UCSD-AML1 (cell line): ENCODE data around the gene MMP14.
"Not testable (repeated sequence)": the region's sequence is repeated elsewhere in the genome, so short reads cannot be mapped to it uniquely, and the experiment has no call there.

Experiments
- DNase-seq: peaks from one replicate; lab custom pipeline; 2025; ENCODE audit not compliant: unreplicated experiment; lab: John Stamatoyannopoulos, UW

The MMP14 gene

DNA sequence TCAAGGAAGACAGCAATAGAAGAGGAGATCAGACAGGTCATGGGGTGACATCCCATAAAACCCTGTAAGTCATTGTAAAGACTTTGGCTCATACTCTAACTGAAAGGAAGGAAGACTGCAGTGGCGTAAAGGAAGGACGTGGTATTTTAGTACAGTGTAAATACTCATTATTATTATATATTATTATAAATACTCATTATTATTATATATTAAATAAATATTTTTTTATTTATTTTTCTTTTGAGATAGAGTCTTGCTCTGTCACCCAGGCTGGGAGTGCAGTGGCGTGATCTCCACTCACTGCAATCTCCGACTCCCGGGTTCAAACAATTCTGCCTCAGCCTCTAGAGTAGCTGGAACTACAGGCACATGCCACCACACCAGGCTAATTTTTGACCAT, 20.0 kb downstream of the MMP14 start:
- no peak for DNase-seq

DNA sequence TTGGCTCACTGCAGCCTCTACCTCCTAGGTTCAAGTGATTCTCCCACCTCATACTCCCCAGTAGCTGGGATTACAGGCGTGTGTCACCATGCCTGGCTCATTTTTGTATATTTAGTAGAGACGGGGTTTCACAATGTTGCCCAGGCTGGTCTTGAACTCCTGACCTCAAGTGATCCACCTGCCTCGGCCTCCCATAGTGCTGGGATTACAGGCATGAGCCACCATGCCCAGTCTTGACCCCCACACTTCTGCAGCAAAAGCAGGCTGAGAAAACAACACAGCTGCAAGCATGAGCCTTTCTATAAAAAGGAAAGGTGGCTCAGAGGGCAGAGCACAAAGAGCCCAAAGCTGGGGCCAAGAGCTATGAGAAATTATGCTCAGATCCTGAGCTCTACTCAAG, 24.0 kb downstream of the MMP14 start:
- DNase-seq: not testable (repeated sequence)

DNA sequence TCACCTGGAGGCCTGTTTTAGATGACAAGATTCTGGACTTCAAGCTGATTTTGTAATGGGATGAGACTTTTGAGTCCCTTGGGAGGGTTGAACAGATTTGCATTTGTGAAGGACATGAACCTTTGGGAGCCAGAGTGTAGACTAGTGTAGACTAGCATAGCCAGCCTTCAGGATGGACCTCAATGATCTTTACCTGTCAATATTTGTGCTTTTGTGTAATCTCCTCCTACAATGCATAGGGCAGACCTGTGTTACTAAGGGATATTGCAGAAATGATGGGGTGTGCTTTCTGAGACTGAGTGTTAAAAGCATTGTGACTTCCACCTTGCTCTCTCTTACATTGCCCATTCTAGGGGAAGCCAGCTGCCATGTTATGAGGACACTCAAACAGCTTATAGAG, 25.3 kb downstream of the MMP14 start:
- no peak for DNase-seq

DNA sequence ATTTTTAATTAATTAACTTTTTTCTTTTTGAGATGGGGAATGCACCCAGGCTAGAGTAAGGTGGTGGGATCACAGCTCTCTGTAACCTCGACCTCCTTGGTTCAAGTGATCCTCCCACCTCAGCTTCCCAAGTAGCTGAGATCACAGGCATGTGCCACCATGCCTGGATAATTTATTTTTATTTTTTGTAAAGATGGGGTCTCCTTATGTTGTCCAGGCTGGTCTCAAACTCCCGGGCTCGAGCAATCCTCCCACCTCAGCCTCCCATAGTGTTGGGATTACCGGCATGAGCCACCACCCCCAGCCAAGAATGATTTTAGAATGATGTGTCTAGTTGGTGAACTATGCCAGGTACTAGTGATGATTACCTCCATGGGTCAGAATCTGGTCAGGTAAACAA, 28.6 kb downstream of the MMP14 start:
- no peak for DNase-seq

DNA sequence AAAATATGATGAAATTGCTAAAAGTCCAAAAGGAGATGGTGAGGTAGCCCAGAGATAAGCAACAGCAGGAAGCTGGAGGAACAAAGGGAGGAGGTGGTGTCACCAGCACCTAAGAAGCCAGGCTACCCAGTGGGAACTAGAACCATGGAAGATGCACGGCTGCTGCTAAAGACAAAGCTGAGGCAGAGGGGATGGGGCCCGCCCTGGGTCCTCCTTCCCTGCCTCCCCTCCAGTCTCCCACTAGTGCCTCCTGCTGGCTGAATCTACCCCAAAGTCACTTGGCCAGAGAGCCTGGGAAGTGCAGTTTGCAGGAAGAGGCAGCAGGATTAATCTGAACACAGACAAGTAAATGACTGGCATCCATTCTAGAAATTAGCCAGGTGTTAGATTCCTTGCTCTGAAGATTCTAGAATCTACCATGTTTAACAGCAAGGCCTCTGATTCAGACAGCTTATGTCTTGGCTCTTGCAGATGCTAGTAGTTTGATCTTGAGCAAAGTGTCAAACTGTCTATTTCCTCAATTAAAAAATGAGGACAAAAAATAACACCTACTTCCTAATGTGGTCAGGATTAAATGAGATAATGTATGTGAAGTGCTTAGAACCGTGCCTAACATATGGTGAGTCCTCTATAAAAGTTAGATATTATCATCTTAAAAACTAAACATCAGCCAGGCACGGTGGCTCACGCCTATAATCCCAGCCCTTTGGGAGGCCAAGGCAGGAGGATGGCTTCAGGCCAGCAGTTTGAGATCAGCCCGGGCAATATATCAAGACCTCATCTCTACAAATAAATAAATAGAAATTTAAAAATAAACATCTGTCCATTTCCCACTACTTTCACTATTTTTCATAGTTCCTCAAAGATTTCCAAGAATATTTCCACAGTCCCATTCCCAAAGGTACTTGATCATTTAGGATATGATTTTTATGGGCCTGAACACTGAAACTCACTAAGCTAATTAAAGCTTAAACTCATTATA, 29.3 kb downstream of the MMP14 start:
- DNase-seq: no peak

DNA sequence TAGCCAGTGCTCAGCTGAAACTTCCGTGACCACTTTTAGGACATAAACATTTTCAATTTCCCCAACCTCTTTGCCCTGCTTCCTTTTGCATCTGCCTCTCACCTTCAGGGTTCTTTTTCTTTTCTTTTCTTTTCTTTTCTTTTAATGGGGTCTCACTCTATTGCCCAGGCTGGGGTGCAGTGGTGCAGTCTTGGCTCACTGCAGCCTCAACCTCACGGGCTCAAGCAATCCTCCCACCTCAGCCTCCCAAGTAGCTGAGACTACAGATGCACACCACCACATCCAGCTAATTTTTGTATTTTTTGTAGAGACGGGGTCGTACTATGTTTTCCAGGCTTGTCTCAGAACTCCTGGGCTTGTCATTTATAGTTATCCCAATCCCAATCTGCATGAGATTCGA, 30.5 kb downstream of the MMP14 start:
- no peak for DNase-seq

DNA sequence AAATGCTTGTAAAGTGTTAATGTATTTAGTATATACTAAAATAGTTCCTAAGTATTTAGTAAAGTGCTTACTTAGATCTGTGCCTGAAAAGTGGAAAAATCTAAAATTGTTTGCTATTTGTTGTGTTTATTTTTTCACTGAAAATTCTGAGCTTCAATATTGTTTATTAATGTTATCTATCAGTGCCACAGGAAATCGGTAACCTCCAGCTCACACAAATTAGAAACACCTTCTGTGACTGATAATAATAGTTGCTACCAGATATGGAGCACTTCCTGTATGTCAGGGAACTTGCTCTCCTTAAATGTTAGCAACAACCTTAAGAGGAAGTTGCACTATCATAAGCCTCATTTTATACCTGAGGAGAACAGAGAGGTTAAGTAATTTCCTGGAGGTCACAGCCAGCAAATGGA, 34.4 kb downstream of the MMP14 start:
- DNase-seq: no peak

DNA sequence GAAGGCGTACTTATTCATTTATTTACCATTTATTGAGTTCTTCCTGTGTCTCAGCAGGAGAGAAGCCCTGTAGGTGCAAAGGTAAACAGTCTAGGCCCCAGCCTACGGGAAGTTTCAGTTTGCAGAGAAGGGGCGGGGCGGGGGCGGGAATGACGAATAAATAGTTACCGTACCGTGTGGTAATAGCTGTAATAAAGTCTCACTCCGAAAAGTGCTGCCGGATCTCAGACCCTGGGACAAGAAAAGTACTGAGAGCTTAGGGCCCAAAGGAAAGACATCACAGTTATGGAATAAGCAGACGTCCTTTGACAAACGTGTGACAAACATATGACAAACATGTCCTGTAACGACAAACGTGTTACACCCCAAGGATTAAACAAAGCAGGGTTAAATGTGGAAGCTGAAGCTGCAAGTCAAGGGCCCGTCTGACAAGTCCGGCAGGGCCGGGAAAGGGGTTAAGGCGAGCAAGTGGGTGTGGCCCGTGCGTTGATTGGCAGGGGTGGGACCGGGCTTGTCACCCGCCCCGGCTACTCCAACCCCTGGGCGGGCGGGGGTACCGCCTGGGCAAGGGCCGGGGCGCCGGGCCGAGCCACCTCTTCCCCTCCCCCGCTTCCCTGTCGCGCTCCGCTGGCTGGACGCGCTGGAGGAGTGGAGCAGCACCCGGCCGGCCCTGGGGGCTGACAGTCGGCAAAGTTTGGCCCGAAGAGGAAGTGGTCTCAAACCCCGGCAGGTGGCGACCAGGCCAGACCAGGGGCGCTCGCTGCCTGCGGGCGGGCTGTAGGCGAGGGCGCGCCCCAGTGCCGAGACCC, 35.0 kb downstream of the MMP14 start, which contains the start of gene LRP10:
LRP10 (plus strand) TSS at position 517 of the 809 bp plus-strand sequence. CDS start 564 bp downstream, outside the sequence.
- DNase-seq: peak; percentile 95

DNA sequence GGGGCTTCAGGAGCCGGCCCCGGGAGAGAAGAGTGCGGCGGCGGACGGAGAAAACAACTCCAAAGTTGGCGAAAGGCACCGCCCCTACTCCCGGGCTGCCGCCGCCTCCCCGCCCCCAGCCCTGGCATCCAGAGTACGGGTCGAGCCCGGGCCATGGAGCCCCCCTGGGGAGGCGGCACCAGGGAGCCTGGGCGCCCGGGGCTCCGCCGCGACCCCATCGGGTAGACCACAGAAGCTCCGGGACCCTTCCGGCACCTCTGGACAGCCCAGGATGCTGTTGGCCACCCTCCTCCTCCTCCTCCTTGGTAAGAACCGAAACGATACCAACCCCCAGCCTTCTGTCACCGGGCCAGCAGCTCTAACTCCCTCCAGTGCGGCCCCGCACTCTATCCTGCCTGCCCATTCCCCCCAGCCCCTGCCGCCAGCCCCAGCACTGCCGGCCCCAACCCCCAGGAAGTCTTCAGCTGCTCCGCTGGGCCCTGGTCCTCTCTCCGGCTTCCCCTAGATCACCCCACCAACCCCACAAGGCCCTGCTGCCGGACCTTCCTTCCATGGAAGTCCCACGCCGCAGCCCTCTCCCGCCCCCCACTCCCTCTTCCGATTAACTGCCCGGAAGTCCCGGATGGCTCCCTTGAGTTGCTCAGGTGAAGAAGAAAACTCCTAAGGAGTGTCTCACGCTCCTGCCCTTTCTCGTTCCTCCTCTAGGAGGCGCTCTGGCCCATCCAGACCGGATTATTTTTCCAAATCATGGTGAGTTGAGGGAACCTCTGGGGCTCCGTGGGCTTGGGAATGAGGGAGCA, 35.8 kb downstream of the MMP14 start:
- peak; percentile 79 for DNase-seq

DNA sequence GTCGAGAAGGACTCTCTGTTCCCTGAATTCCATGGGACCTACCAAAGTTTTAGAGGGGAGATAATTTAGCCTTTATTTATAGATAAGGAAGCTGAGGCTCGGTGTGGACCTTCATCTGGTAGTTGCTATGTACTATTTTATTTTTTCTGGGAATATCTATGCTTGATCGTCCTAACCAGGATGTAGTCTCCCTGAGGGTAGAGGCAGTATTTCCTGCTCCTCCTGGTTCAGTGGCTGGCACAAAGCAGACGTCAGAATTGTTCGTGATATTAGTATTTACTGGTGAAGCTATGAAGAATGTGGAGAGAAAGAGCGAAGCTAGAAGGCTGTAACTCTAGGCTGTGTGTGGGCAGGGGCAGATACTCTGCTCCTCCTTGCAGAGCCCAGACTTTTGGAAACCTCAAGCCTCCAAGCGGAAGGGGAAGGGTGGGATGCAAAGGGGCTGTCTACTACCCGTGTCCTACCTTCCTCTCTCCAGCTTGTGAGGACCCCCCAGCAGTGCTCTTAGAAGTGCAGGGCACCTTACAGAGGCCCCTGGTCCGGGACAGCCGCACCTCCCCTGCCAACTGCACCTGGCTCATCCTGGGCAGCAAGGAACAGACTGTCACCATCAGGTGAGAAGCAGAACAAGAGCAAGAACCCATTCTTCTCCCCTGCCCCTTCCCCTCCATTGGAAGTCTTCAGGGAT, 36.6 kb downstream of the MMP14 start:
- DNase-seq: no peak

DNA sequence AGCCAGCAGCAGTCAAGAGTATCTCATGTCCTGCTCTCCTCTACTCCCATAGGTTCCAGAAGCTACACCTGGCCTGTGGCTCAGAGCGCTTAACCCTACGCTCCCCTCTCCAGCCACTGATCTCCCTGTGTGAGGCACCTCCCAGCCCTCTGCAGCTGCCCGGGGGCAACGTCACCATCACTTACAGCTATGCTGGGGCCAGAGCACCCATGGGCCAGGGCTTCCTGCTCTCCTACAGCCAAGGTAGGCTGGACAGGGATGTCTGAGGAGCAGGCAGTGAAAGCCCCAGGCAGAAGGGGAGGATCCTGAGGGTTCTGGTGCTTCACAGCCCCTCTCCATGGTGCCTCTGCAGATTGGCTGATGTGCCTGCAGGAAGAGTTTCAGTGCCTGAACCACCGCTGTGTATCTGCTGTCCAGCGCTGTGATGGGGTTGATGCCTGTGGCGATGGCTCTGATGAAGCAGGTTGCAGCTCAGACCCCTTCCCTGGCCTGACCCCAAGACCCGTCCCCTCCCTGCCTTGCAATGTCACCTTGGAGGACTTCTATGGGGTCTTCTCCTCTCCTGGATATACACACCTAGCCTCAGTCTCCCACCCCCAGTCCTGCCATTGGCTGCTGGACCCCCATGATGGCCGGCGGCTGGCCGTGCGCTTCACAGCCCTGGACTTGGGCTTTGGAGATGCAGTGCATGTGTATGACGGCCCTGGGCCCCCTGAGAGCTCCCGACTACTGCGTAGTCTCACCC, 38.8 kb downstream of the MMP14 start:
- no peak for DNase-seq

DNA sequence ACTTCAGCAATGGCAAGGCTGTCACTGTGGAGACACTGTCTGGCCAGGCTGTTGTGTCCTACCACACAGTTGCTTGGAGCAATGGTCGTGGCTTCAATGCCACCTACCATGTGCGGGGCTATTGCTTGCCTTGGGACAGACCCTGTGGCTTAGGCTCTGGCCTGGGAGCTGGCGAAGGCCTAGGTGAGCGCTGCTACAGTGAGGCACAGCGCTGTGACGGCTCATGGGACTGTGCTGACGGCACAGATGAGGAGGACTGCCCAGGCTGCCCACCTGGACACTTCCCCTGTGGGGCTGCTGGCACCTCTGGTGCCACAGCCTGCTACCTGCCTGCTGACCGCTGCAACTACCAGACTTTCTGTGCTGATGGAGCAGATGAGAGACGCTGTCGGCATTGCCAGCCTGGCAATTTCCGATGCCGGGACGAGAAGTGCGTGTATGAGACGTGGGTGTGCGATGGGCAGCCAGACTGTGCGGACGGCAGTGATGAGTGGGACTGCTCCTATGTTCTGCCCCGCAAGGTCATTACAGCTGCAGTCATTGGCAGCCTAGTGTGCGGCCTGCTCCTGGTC, 39.4 kb downstream of the MMP14 start:
- no peak for DNase-seq

DNA sequence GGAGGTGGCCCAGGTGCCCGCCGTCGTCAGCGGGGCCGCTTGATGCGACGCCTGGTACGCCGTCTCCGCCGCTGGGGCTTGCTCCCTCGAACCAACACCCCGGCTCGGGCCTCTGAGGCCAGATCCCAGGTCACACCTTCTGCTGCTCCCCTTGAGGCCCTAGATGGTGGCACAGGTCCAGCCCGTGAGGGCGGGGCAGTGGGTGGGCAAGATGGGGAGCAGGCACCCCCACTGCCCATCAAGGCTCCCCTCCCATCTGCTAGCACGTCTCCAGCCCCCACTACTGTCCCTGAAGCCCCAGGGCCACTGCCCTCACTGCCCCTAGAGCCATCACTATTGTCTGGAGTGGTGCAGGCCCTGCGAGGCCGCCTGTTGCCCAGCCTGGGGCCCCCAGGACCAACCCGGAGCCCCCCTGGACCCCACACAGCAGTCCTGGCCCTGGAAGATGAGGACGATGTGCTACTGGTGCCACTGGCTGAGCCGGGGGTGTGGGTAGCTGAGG, 40.7 kb downstream of the MMP14 start:
- no peak for DNase-seq

DNA sequence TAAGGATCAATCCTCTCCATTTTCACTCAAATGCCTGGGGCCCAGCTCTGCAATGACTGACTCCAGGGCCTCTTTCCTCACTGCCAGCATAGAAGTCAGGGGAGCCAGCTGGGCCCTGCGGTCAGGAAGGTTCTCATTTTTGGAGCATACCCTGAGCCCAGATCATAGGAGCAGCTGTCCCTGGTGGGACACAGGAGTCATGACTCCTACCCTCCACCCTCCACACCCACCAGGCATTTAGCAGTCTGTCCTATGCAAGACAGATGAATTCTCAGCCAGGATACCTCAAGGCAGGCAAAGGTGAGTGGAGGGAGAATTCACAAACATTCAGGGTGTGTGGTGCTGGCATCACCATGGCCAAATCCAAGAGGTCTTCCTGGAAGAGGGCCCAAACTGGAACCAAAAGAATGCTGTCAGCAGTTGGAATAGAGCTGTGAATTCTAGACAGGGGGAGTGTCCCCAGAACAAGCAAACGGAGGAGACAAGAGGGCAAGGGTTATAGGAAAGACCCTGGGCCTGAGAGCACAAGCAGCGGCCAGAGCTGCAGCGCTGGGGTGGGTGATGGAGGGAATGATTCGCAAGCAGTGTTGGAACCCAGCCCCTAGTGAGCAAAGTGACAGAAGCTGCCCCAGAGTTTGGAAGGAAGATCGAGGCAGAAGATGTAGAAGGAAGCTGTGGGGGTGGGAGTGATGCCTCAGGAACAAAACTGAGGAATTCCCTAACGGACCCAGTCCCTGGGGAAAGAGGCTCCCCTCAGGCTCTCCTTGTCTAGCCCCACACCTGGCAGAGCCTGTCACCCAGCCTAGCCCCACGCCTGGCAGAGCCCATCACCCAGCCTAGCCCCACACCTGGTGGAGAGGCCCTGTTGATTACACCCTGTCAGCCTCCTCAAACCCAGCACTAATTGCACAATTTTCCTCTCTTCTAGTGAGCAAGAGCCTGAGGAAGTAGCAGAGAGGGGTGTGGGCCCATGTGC, 42.2 kb downstream of the MMP14 start:
- no peak for DNase-seq

DNA sequence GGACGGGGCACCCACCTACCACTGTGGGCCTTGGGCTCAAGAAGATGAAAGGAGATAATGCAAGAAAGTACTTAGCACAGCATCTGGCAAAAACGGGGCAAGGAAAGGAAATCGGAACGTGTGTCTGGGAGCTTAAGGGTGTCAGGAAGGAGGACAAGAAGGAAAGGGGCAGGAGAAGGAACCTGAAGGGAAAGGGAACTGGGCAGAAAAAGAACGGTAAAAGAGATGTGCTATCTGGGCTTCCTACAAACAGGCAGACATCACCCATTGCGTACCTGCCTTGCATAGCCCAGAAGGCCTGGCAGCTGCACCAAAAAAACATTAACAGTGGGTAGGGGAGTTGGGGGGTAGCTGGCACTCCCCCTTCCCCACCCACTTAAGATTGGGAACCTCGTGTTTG, 45.7 kb downstream of the MMP14 start:
- DNase-seq: no peak

DNA sequence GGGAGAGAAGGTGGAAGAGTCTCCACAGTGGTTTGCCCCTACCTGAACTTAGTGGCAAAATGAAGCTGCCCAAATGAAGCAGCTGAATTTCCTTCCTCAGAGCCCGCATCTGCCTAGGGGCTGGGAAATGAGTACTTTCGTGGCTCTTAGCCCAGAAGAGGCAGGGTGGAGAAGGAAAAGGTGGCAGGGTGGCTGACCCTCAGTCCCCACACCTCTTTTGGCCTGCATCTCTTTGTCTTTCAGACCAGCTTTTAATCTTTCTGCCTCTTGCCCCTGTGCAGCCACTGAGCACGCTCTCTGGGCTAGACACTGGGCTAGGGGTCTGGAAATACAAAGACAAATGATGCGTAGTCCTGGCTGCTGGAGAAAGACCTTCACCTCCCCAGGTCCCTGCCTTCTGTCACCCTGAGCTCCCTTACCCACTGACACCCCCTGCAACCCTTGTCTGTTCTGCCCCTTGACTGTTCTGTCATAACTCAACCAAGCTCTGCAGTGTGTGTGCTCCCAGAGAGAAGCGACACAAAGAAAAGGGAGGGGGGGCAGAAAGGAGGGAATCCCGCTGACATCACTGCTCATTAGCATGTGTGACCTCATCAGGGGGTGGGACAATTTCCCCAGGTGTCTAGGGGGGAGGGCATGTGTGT, 46.3 kb downstream of the MMP14 start:
- no peak for DNase-seq

DNA sequence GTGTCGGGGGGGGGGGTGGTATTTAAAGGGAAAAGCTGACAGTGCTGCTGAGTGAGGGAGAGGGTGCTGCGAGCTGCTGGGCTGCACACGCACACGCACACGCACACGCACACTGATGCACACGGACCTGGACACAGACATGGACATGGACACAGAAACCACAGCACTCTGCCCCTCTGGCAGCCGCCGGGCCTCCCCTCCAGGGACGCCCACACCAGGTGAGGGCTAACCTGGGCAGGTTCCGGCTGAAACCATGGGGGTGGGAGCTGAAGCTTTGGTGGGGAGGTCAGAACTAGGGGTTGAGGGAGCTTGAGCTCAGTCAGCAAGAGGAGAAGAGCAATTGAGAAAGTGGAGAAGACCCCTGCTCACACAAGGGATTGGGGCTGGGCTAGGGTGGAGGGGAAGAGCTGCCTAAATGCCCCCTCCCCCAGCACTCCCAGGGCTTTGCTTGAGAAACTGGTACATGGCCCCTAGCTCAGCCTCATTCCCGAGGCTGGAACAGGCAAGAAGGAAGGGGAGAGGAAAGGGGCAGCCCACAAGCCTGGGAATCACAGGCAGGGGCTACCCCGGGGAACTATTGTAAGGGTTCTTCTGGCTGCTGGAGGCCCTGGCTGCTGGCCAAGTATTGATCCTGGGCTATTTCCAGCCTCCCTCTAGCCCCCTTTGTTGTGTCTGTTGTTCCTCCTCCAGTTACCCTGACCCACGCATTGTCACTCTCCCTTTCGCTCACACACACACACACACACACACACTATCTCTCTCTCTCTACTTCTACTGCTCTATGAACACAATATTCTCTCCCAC, 47.0 kb downstream of the MMP14 start, which contains the start of gene REM2:
REM2 (plus strand) TSS at position 50 of the 804 bp plus-strand sequence; CDS start at position 116, 66 bp downstream.
- no peak for DNase-seq
